HCT116 (cell line): Measurements from ENCODE around the gene COA1. TPM values are rescaled to one million over a fixed set of nuclear protein-coding genes. Genes with fewer than 3 reads are reported as not detected.
A peak's percentile ranks its signal among the peaks of the same experiment; 100 is the strongest.

ENCODE experiments used
- ATAC-seq: fragments of 200-7000 bp; cut with Tn5 transposase; 2 replicates; pipeline ENCODE4 v1.9.1; 2020; ENCODE audit warnings: mild to moderate bottlenecking, moderate library complexity
- BruUV-seq: library from RNA; stranded (reverse); fragments of 400-500 nt; replicated peaks from 2 replicates; lab custom pipeline; 2021; lab: Mats Ljungman, UMichigan
- CTCF ChIA-PET: fragments of 300-600 bp; sonication (Branson Sonifier 250); formaldehyde crosslinking; loops from one replicate; lab custom pipeline; 2021; ENCODE audit warnings: antibody characterized with exemption; lab: Charles Lee
- POLR2A ChIA-PET: fragments of 300-600, 350-600 bp; sonication (Branson Sonifier 250); formaldehyde crosslinking; loops from one replicate; lab custom pipeline; 2021; ENCODE audit warnings: antibody characterized with exemption; lab: Charles Lee
- RAD21 ChIA-PET, 2 experiments: fragments of 300-600 bp; sonication (Branson Sonifier 250); formaldehyde crosslinking; loops; one replicate each; lab custom pipeline; 2023; ENCODE audit warnings: low total read pairs in 2 of 2; ENCODE audit not compliant: uncharacterized antibody in 2 of 2, unreplicated experiment in 2 of 2, low non-redundant PET in 1 of 2; lab: Charles Lee
- DNase-seq: peaks from one replicate; pipeline ENCODE4 v3.0.0-alpha.2; 2010; ENCODE audit warnings: low read depth, low spot score
- H2AFZ ChIP-seq: fragments of 200-600 bp; shearing (Covaris generic), sonication (generic); 2 replicates; pipeline ENCODE4 v1.6.1; 2017; ENCODE audit warnings: low read depth, mixed run types, mixed read lengths, antibody characterized with exemption, low read length; ENCODE audit not compliant: poor library complexity, severe bottlenecking
- H3K27ac ChIP-seq: 2 replicates; pipeline ENCODE4 v1.5.1; 2012; ENCODE audit warnings: low read depth, low read length
- H3K27me3 ChIP-seq: fragments of 200-600 bp; sonication (generic); 2 replicates; pipeline ENCODE4 v1.6.1; 2016; ENCODE audit warnings: mixed run types, low read length, mixed read lengths; ENCODE audit not compliant: insufficient read depth
- H3K36me3 ChIP-seq, 2 experiments: fragments of 200-500 bp in 1 of 2; fragments of 200-600 bp in 1 of 2; sonication (Bioruptor generic) in 1 of 2; sonication (generic) in 1 of 2; 2 replicates each; pipeline versions ENCODE4 v1.5.1 to v1.6.1; 2014 to 2016; ENCODE audit warnings: low read length in 2 of 2, inconsistent platforms in 1 of 2, mixed read lengths in 1 of 2, mixed run types in 1 of 2; ENCODE audit not compliant: insufficient read depth in 2 of 2, control insufficient read depth in 1 of 2
- H3K4me1 ChIP-seq, 2 experiments: fragments of 200-600 bp in 1 of 2; sonication (generic) in 1 of 2; 2 replicates each; pipeline versions ENCODE4 v1.5.1 to v1.6.1; 2012 to 2017; ENCODE audit warnings: low read length in 2 of 2, inconsistent platforms in 1 of 2, mild to moderate bottlenecking in 1 of 2, mixed read lengths in 1 of 2, mixed run types in 1 of 2, moderate library complexity in 1 of 2; ENCODE audit not compliant: insufficient read depth in 2 of 2, control insufficient read depth in 1 of 2
- H3K4me2 ChIP-seq: fragments of 200-600 bp; sonication (generic); 2 replicates; pipeline ENCODE4 v1.6.1; 2017; ENCODE audit warnings: mixed run types, low read length, mixed read lengths
- H3K4me3 ChIP-seq, 2 experiments: fragments of 200-600 bp in 1 of 2; sonication (generic) in 1 of 2; replicated peaks in 1 of 2; 2 replicates each; pipeline ENCODE4 v1.5.1; 2011 to 2016; ENCODE audit warnings: low read length in 2 of 2, control low read depth in 1 of 2, low read depth in 1 of 2, mild to moderate bottlenecking in 1 of 2, mixed read lengths in 1 of 2, mixed run types in 1 of 2
- H3K79me2 ChIP-seq: fragments of 200-600 bp; sonication (generic); 2 replicates; pipeline ENCODE4 v1.6.1; 2017; ENCODE audit warnings: mild to moderate bottlenecking, mixed run types, low read length, moderate library complexity, mixed read lengths; ENCODE audit not compliant: insufficient read depth
- H3K9ac ChIP-seq: fragments of 200-600 bp; sonication (generic); 2 replicates; pipeline ENCODE4 v1.6.1; 2016; ENCODE audit warnings: low read length, mixed read lengths
- H3K9me2 ChIP-seq: fragments of 200-600 bp; sonication (generic), shearing (Covaris generic); 2 replicates; pipeline ENCODE4 v1.6.1; 2017; ENCODE audit warnings: mixed run types, mild to moderate bottlenecking, moderate library complexity; ENCODE audit not compliant: insufficient read depth
- H3K9me3 ChIP-seq, 2 experiments: fragments of 200-500 bp in 1 of 2; fragments of 200-600 bp in 1 of 2; sonication (Bioruptor generic) in 1 of 2; sonication (generic) in 1 of 2; 2 replicates each; pipeline ENCODE4 v1.6.1; 2014 to 2017; ENCODE audit warnings: low read length in 2 of 2, mixed read lengths in 2 of 2, inconsistent platforms in 1 of 2, low read depth in 1 of 2, mild to moderate bottlenecking in 1 of 2, mixed run types in 1 of 2, moderate library complexity in 1 of 2; ENCODE audit not compliant: control insufficient read depth in 1 of 2, insufficient read depth in 1 of 2
- H4K20me1 ChIP-seq: fragments of 200-600 bp; sonication (generic), shearing (Covaris generic); 2 replicates; pipeline ENCODE4 v1.6.1; 2017; ENCODE audit warnings: mixed run types, mild to moderate bottlenecking, moderate library complexity; ENCODE audit not compliant: insufficient read depth
- CBX3 ChIP-seq: IDR thresholded peaks from 2 replicates; pipeline ENCODE4 v1.6.1; 2012; ENCODE audit warnings: low read depth
- EZH2 ChIP-seq: fragments of 200-600 bp; sonication (generic); IDR thresholded peaks from 2 replicates; pipeline ENCODE4 v1.6.1; 2017; ENCODE audit warnings: antibody characterized with exemption, mixed run types
- FOSL1 ChIP-seq: IDR thresholded peaks from 2 replicates; pipeline ENCODE4 v1.6.1; 2012; ENCODE audit warnings: low read depth
- JUND ChIP-seq: IDR thresholded peaks from 2 replicates; pipeline ENCODE4 v1.6.1; 2012
- POLR2A ChIP-seq: IDR thresholded peaks from 2 replicates; pipeline ENCODE4 v1.7.0; 2011; ENCODE audit warnings: borderline replicate concordance; ENCODE audit not compliant: insufficient read depth, insufficient read length; ENCODE audit errors: extremely low read depth
- POLR2AphosphoS5 ChIP-seq: IDR thresholded peaks from 2 replicates; pipeline ENCODE4 v1.6.1; 2011; ENCODE audit warnings: mild to moderate bottlenecking, low read depth, low read length, moderate library complexity
- RAD21 ChIP-seq: IDR thresholded peaks from 2 replicates; pipeline ENCODE4 v1.6.1; 2012; ENCODE audit warnings: low read depth, mild to moderate bottlenecking
- SIN3A ChIP-seq: IDR thresholded peaks from 2 replicates; pipeline ENCODE4 v1.6.1; 2012; ENCODE audit warnings: low read depth
- SP1 ChIP-seq: IDR thresholded peaks from 2 replicates; pipeline ENCODE4 v1.6.1; 2012; ENCODE audit warnings: low read depth
- TCF7L2 ChIP-seq: IDR thresholded peaks from 2 replicates; pipeline ENCODE4 v1.7.0; 2011; ENCODE audit warnings: borderline replicate concordance, inconsistent platforms; ENCODE audit not compliant: insufficient read depth, insufficient read length; ENCODE audit errors: extremely low read depth
- YY1 ChIP-seq: IDR thresholded peaks from 2 replicates; pipeline ENCODE4 v1.6.1; 2011; ENCODE audit warnings: low read length, low read depth, moderate library complexity, mild to moderate bottlenecking; ENCODE audit not compliant: insufficient replicate concordance; ENCODE audit errors: extremely low read depth
- ZFX ChIP-seq: fragments of 450-650 bp; IDR thresholded peaks from 2 replicates; pipeline ENCODE4 v1.6.1; 2017
- ZNF274 ChIP-seq: fragments of 200-500 bp; sonication (Bioruptor generic); IDR thresholded peaks from 2 replicates; pipeline ENCODE4 v1.6.1; 2014; ENCODE audit warnings: mild to moderate bottlenecking, low read depth, low read length, inconsistent platforms
- intact Hi-C: fragments of 100-400 bp; cut with micrococcal nuclease; formaldehyde crosslinking; loops from 2 replicates; pipeline ENCODE4 v1.10.0; 2022
- total RNA-seq: library from RNA; stranded (reverse); gene quantifications from one replicate; pipeline ENCODE4 v1.2.1, GENCODE V29; 2021; ENCODE audit not compliant: unreplicated experiment
- TF ChIP-seq, protein P1 (sequence below), 3 experiments: fragments of 200-600 bp in 1 of 3; sonication (generic) in 1 of 3; IDR thresholded peaks in 2 of 3; conservative IDR thresholded peaks in 1 of 3; 2 replicates each; pipeline ENCODE4 v1.5.1; 2012 to 2017; ENCODE audit warnings: low read depth in 2 of 3, low read length in 2 of 3, antibody characterized with exemption in 1 of 3, borderline replicate concordance in 1 of 3, control low read depth in 1 of 3, mild to moderate bottlenecking in 1 of 3, mixed read lengths in 1 of 3, mixed run types in 1 of 3, moderate library complexity in 1 of 3; ENCODE audit not compliant: insufficient read depth in 1 of 3
- TF ChIP-seq, protein P2 (sequence below): IDR thresholded peaks from 2 replicates; pipeline ENCODE4 v1.6.1; 2012
- TF ChIP-seq, protein P3 (sequence below): IDR thresholded peaks from 2 replicates; pipeline ENCODE4 v1.6.1; 2012

The COA1 gene
- total RNA-seq, 1 experiment from 2014 or later = 78.5 TPM

DNA sequence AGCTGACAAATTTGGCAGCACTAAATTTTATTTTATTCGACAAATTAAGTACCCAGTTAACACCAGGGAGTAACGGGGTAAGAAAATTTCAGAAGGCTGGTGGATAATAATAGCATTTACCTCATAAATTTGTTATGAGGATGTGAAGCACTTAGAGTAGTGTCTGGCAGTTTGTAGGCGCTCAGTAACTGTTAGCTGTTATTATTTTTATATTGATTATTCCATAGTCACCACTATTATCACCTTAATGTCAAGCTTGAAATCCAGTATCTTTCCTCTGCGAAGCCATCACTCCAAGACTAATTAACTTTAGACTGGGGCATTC lies 563 bp upstream of the COA1 start:
- Histone ChIP-seq H3K9me2 (no peaks in the 10 kb centered on the region), H3K4me2 (peak overlapping the region; percentile 90), H3K79me2 (peaks cover 50% of the 10 kb centered on the region), H4K20me1 (peaks cover 10% of the 10 kb centered on the region; the same call in 1 of the 2 replicates), H2AFZ (peak overlapping the region; percentile 78), H3K27ac (peak overlapping the region; percentile 67), H3K4me1 (peaks cover 5 to 11% of the 10 kb centered on the region in 2 experiments; a peak in 3 of 4 replicates), H3K9ac (peak overlapping the region; percentile 94), H3K4me3 (peak overlapping the region; percentile 81 to 97), H3K27me3 (no peaks in the 10 kb centered on the region), H3K36me3 (no peaks in the 10 kb centered on the region), H3K9me3 (no peaks in the 10 kb centered on the region)
- ChIA-PET CTCF (interaction anchor here (1.8 kb wide), 1 partner anchor 147 kb away, joined by 9 read pairs; the partner anchor contains the start of gene STK17A), POLR2A (interaction anchor here (1.0 to 2.1 kb wide), 2 partner anchors 36 to 147 kb away, joined by 4 to 11 read pairs; partner anchors contain the start of gene STK17A), RAD21 (interaction anchor here in 1 of 2 experiments (1.0 kb wide), 1 partner anchor 147 kb away, joined by 5 read pairs; no protein-coding TSS in a partner anchor)
- DNase-seq (no peak), ATAC-seq (0 out of 2 replicates have a peak, but pooled peaks have one; percentile 1)
- TF ChIP-seq ZFX (no peak), CBX3 (no peak), FOSL1 (no peak), POLR2A (no peak), ZNF274 (no peak), JUND (no peak), RAD21 (no peak), POLR2AphosphoS5 (no peak), EZH2 (no peak), YY1 (no peak), TCF7L2 (no peak), SIN3A (no peak), SP1 (no peak)
- TF ChIP-seq, protein P1, sequence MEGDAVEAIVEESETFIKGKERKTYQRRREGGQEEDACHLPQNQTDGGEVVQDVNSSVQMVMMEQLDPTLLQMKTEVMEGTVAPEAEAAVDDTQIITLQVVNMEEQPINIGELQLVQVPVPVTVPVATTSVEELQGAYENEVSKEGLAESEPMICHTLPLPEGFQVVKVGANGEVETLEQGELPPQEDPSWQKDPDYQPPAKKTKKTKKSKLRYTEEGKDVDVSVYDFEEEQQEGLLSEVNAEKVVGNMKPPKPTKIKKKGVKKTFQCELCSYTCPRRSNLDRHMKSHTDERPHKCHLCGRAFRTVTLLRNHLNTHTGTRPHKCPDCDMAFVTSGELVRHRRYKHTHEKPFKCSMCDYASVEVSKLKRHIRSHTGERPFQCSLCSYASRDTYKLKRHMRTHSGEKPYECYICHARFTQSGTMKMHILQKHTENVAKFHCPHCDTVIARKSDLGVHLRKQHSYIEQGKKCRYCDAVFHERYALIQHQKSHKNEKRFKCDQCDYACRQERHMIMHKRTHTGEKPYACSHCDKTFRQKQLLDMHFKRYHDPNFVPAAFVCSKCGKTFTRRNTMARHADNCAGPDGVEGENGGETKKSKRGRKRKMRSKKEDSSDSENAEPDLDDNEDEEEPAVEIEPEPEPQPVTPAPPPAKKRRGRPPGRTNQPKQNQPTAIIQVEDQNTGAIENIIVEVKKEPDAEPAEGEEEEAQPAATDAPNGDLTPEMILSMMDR (IDR thresholded peaks at IDR 0.05 in 2 of 3, conservative IDR thresholded peaks at IDR 0.05 in 1 of 3; ENCODE audit: borderline replicate concordance in 1 of 3, insufficient read depth in 1 of 3, low read depth in 2 of 3, low read length in 2 of 3) = no peak
- TF ChIP-seq, protein P2, sequence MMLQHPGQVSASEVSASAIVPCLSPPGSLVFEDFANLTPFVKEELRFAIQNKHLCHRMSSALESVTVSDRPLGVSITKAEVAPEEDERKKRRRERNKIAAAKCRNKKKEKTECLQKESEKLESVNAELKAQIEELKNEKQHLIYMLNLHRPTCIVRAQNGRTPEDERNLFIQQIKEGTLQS = no peak
- TF ChIP-seq, protein P3, sequence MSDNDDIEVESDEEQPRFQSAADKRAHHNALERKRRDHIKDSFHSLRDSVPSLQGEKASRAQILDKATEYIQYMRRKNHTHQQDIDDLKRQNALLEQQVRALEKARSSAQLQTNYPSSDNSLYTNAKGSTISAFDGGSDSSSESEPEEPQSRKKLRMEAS = no peak
- intact Hi-C loops = loop anchor here (1.0 to 10.0 kb wide), 3 partner anchors 80 to 795 kb away; partner anchors contain the start of genes MRPL32 and PSMA2
- TSS peak; percentile 96 for BruUV-seq
